T1000 (cell line): ENCODE results near the gene TNFRSF18.
"Not testable (repeated sequence)": the region's sequence is repeated elsewhere in the genome, so short reads cannot be mapped to it uniquely, and the experiment has no call there.

Experiments used
- DNase-seq: peaks from one replicate; lab custom pipeline; 2025; ENCODE audit warnings: mixed read lengths; lab: John Stamatoyannopoulos, UW

TNFRSF18 gene

DNA sequence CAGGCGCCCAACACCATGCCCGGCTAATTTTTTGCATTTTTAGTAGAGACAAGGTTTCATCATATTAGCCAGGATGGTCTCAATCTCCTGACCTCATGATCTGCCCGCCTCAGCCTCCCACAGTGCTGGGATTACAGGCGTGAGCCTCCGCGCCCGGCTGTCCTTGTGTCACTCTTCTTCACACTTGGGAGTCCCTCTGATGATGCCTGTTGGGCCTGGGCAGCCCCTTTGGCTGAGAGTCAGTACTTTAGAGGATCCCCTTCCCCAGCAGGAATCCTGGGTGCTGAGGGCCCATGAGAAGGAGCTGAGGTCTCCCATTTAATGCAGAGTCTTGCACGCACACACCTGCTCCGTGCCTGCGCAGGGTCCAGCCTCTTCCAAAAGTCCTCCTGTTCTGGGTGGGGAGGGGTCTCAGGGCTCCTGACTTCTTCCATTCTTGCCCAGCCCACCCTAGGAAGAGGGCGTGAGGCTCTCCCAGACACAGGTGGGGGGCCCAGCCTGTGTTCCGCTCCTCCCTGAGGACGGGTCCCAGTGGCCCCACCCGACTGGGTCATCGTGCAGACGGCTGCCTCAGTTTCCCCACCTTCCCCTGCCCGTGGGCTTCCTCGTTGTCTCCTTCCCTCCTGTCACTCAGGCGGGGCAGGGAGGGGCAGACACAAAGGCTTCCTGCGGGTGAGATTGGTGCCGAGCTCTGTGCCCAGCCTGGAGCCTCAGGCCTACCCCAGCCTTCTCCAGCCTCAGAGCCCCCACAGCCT, 28.8 kb downstream of the TNFRSF18 start:
- no peak for DNase-seq

DNA sequence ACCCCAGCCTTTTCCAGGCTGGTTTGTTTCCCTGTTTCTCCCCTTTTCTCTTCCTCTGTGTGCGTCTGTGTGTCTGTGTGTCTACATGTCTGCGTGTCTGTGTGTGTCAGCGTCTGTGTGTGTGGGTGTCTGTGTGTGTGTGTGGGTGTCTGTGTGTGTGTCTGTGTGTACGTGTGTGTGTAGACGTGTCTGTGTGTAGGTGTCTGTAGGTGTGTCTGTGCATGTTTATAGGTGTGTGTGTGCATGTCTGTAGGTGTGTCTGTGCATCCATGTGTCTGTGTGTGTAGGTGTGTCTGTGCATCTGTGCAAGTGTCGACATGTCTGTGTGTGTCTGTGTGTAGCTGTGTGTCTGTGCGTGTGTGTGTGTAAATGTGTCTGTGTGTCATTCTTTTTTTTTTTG, 29.5 kb downstream of the TNFRSF18 start:
- no peak for DNase-seq

DNA sequence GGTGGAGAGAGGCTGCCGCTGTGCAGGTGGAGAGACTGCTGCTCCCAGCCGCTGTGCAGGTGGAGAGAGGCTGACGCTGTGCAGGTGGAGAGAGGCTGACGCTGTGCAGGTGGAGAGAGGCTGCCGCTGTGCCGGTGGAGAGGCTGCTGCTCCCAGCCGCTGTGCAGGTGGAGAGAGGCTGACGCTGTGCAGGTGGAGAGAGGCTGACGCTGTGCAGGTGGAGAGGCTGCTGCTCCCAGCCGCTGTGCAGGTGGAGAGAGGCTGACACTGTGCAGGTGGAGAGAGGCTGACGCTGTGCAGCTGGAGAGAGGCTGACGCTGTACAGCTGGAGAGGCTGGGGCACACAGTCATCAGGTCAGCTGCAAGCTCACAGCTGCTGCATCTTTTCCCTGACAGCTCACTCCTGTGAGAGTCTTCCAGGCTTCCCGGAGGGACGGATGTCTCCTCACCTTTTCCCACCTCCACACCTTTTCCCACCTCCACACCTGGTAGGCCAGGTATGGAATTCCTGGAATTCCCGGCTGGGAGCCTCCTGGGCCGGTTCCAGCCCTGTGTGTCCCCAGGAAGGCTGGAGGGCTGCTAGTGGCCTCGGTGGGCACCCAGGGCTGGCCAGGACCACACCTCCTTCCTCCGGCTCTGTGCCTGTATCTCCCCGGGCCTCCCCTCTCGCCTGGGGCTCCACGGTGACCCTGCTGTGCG, 30.2 kb downstream of the TNFRSF18 start:
- not testable (repeated sequence) for DNase-seq

DNA sequence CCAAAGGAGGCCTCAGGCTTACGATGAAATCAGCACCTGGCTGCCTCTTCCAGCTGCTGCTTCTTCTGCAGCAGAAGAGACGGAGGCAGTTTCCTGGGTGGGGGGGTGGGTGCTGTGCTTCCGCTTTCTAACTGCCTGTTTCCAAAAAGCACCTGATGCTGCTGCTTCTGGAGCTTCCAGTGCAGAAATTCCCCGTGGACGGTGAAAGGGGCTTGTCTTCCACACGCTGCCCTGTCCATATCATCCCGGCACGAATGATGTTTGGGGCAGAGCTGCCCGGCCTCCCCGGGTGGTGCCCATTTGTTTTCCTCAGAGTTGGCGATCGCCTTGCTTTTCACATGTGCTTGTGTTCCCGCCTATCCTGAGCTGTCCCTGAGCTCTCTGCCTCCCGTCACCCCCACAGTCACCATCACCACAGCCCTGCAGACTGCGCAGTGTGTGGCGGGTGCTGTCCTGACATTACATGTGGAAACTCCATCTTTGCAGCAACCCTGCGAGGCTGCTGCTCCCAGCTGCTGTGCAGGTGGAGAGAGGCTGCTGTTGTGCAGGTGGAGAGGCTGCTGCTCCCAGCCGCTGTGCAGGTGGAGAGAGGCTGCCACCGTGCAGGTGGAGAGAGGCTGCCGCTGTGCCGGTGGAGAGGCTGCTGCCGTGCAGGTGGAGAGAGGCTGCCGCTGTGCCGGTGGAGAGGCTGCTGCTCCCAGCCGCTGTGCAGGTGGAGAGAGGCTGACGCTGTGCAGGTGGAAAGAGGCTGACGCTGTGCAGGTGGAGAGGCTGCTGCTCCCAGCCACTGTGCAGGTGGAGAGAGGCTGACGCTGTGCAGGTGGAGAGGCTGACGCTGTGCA, 30.9 kb downstream of the TNFRSF18 start:
- DNase-seq: no peak

DNA sequence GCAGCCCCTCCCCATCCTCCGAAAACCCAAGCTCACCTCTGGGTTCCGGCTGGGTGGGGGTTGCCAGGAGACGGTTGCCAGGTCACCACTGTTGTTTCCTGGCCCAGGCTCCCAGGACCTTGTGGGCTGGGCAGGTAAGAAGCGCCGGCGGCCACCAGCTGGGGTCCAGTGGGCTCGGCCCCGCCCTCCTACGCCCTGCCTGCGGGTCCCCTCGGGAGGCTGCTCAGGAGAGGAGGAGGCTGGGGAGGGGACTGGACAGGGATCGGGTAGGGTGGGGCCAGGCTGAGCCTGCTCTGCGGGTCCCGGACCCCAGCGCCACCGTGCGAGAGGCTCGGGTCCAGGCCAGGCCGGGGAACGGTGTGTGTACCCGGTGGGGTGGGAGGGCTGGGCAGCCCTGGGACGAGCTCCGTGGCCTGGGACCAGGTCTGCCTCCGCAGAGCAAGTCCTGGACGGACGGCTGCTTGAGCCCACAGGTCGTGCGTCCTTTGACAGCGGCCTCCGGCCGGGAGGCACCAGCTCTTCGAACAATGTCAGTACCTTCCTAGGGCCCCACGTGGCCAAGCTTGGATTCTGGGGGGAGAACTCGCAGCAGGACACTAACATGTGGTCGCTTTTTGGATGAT, 32.5 kb downstream of the TNFRSF18 start, which contains the start of gene TTLL10:
Gene TTLL10 (plus strand): TSS at position 88 of the 623 bp plus-strand sequence. CDS start 5,336 bp downstream, outside the sequence.
- no peak for DNase-seq

DNA sequence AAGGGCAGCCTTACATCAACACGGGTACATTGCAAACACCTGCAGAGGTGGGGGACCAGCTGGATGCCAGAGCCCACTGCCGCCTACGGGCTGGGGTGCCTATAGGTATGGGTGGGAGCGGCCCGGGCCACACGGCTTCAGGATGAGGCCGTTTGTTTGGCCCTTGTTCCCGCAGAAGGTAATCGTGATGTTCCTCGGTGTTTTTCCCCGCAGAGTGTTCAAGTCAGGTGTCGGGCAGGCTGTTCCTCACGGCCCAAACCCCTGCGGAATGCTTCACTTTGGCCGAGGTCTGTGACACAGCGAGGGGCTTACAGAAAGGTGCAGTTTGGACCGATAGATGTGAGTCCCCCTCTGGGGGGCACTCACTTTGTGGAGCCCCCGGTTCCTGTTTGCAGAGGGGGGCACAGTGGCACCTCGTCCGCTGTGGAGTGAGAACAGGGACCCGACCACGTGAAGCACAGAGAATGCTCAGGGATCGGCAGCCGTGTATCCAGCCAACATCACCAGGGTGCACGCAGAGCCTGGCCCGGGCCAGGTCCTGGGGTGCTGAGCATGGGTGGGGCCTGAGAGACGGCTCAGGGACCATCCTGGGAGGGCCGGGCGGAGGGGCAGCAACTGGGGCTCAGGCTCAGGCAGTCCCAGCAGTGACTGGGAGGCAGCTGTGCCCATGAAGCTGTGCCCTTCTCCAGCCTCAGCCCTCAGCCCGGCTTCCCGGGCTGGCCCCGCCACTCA, 33.2 kb downstream of the TNFRSF18 start:
- DNase-seq: no peak

DNA sequence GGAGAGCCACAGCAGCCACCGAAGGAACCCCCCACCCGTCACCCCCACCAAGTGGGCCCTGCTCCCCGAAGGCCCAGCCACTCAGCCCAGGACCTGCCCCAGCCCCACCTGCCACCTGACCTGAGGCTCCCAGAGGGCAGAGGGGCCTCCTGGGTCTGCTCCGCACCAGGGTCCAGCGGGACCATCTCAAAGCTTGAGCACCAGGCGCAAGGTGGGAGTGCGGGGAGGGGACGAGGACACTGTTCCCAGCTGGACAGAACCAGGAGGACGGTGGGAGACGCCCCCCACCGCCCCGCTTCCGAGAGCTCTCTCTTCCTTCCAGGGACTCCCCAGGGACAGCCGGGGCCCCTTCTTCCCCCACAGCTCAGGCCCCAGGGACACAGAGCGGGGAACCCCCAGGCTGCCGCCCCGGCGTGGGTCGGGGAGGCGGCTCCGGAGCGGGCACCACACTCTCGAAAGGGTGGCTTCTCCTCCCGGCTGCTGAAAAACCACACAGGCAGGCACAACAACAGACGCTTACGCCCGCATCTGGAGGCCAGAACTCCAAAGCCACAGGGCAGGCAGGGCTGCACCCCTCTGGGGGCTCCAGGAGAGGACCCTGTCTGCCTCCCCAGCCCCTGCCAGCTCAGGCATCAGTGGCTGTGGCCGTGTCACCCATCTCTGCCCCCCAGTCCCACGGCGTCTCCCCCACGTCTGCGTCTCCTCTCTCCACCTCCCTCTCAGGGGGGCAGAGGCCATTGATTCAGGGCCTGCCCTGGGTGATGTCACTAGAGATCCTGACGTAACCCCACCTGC, 34.6 kb downstream of the TNFRSF18 start:
- DNase-seq: no peak

DNA sequence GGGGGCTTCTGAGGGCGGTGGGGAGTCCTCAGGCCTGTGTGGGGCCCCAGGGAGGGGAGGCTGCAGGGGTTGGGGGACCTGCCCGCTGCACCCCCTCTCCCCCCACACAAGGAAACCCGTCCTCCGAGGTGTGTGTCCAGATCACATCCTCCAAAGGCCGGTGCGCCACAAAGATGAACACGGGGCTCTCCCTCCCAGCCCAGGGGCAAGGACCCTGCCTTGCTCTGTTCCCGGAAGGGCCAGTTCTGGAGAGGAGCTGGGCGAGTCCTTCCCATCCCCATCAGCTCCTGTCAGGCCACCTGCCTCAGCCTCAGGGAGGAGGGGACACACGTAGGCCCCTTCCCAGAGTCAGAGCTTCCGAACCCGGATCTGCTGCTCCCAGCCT, 35.2 kb downstream of the TNFRSF18 start:
- no peak for DNase-seq

DNA sequence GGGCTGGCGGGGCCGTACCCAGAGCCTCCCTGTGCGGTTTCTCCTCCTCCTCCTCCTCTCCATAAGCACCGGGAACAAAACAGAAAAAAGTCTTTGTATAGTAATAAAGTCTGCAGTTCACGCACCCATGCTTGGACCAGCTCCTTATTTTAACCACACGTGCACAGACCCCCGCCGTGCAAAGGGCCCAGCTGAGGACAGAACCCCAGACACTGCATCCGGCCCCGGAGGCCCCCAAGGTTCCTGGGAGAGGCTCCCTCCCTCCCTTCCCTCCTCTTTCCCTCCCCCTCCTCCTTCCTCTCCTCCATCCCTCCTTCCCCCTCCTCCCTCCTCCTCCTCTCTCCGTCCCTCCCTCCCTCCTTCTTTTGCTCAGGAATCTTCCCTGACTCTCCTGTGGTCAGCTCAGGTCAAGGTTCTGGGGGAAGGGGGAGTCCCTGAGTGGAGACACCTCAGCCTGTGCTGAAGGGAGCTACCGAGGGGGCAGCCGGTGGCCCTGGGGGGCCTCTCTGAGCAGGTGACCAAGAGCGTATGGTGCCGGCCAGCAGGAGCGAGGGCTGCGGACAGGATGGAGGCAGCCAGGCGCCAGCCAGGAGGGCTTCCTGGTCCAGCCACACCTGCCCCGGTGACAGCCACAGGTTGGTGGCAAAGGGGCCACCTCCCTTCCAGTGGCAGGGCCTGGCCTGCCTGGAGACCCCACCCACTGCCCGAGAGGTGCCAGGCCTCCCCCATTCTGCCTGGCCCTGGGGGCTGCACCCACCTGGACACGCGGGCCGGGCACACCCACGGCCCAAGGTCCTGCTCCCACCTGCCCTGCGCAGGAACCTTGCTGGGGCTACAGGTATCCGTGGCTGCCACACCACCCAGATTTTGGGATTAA, 35.9 kb downstream of the TNFRSF18 start:
- DNase-seq: no peak

DNA sequence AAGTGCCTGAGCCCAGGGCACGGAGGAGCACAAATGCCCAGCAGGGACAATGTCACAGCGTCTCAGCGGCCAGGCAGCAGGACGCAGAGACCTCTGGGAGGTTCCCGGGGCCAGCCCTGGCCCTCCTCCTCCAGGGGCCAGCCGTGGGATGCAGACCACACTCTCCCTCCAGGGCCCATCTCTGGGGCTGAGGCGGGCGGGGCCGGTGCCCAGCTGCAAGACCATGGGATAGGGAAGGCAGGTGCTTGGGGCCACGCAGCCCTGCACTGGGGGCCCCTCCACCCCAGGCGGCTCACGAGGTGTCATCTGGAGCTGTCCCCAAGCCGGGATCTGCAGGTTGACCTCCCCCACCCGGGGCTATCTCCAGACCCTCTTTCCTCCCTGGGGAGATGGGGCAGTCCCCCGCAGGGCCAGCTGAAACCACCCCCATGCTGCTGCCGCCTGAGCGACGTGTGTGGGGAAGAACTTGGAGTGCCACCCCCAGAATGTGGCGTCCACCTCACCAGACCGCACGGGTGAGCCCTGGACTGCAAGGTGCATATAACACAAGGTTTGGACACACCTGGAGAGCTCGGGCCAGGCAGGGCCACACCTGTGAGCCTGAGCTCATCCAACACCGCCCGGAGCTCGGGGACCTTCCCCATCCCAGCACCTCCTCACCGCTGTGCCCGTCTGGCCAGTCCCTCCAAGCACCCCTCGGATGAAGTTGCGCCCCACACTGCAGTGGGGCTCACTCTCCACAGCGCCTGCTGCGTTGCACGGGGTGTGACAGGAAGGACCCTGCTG, 36.8 kb downstream of the TNFRSF18 start:
- no peak for DNase-seq

DNA sequence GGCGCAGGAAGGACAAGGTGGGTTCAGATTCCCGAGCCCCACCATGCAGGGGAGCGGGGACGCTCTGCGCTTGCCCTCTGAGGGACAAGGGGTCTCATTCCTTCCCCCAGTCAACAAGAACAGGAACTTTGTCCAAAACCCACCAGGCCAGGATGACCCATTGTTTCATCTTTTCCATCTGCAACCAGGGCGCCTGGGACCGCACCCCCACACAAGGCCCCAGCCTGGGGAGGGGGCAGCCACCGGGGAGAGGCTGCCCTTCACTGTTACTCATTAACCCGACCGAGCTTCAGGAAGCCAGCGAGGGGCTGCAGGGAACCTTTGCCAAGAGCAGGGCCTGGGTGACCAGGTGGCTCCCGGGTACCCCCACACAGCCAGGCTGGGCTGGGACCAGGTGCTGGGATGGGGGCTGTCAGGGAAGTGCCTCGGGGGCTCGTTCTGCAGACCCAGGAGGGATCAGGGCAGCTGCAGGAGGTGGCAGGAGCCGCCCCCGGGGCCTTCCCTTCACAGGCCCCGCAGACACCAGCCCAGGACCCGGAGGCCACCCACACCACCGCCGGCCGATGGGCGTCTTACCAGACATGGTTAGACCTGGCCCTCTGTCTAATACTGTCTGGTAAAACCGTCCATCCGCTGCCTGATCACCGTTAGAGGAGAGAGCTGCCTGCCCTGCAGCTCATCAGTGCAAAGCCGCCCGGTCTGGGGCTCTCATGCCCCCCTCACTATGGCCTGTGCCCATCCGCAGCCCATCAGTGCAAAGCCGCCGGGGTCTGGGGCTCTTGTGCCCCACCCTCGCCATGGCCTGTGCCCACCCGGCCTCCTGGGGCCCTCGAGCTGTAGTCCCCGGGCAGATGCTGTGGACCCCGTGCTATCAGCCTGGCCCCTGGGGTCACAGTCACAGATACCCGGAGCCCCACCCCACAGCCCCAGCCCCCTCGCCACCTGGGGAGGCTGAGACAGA, 37.7 kb downstream of the TNFRSF18 start:
- DNase-seq: no peak

DNA sequence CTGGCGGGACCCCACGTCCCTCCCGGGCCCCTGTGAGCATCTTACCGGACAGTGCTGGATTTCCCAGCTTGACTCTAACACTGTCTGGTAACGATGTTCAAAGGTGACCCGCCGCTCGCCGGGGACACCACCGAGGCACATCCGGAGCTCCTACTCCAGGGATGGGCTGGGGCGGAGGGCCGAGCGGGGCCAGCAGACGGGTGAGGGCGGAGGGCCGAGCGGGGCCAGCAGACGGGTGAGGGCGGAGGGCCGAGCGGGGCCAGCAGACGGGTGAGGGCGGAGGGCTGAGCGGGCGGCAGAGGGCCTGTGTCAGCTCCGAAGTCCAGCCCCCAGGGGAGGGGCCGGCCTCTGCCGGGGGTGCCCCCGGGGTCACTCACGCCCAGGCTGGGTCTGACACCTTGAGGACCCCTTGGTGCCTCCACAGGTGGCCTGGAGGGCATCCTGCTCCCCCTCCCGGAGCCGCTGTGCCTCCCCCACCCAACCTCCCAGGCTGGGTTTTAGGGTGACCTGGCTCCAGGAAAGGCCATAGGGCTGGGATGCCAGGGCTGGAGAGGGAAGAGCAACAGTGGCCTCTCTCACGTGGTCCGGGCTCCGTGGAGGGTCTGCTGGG, 38.4 kb downstream of the TNFRSF18 start:
- DNase-seq: no peak

DNA sequence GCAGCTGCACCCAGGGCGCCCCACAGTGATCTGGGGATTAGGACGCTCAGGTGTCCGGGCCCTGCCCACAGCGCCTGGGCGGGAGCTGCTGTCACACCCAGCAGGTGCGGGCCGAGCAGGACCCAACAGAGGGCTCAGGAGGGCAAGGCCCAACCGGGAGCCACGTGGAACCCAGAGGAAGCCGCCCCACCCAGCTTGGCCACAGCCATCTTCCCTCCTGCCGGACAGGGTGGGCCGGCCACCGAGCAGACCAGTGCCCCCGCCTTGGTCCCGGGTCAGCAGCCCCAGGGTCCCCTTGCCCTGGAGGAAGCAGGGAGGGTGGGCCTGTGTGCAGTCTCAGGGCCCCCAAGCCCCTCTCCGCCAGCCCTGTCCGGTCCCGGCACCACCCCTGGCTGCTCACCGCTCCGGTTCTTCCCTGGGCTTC, 39.0 kb downstream of the TNFRSF18 start:
- no peak for DNase-seq

DNA sequence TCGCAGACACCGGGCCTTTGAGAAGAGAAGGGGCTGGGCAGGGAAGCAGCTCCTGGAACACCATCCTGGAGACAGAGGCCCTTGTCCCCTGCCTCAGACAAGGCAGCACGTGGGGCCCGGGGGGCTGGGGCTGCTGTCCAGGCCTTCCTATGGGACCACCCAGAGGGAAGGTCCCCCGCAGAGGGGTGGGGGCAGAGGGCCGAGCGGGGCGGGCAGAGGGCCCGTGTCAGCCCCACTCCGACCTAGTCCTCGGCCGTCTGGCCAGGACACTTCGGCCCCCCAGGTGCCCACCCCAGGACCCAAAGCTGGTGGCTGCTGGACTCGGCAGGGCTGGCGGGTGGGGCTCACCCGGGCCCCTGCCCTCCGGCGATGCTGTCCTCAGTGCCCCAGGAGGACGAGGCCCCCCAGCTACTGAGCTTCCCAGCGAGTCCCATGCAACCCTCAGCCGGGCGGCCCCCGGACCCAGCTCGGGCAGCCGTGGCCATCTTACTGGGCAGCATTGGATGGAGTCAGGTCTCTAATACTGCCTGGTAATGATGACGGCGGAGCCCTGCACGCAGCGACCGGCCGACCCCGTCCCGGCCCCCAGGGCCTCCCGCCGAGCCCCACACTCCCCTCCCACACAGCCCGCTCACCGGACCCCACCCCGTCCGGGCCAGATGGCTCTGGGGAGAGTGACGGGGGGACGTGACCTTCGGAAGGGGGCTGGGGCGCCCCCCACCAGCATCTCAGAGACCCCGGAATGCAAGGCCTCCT, 39.6 kb downstream of the TNFRSF18 start:
- no peak for DNase-seq

DNA sequence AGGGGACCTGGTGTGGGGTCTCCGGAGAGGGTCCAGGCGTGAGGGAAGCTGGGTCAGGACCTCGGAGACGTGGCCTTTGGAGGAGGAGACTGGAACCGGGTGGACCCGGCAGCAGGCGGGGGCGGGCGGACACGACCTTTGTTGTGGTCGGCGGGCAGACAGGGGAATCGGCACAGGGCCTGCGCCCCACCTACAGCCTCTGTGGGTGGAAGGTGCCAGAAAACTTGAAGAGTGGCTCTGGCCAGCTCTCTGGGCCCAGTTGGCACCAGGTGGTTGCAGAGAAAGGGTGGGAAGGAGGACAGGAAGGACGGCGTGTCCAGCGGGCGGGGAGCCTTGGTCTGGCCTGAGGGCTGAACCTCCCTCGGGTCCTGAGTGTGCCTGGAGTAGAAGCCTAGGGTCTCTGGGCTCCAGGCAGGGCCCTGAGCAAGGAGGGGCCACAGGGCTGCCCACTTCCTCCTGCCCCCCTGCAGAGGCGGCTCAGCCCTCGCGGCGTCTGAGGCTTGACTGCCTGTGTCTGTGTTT, 40.4 kb downstream of the TNFRSF18 start:
- no peak for DNase-seq

DNA sequence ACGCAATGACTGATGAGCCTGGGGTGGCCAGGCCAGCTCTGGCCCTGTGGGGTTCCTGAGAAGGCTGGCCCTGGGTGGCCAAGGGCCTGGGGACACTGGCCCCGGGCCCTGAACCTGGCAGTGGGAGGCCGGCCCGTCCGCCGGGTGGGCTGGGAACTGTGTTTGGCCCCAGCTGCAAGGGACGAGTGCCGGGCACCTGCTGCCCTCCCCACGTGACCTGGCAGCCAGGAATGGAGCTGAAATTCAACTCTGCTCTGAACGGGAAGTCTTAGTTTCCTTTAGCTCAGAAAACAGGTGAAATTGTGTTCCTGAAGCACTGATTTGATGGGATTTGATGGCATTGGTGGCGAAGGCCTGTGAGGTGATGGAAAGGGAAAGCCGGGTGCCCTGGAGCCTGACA, 40.9 kb downstream of the TNFRSF18 start:
- DNase-seq: no peak
